Measurements from ENCODE around the gene RPLP2. TPM values are rescaled to one million over a fixed set of nuclear protein-coding genes. Genes with fewer than 3 reads are reported as not detected.

RPLP2 gene
- total RNA-seq, 1 experiment from 2014 or later: 2,582 TPM

- no peak for TF ChIP-seq ELF4 (CRISPR knock-in tag; IDR thresholded peaks at IDR 0.05; ENCODE audit: low read depth)
- no peak for TF ChIP-seq SMAD4 (CRISPR knock-in tag; IDR thresholded peaks at IDR 0.05)
- TF ChIP-seq NR2C2 (CRISPR knock-in tag; IDR thresholded peaks at IDR 0.05): no peak
- no peak for TF ChIP-seq IRF2 (CRISPR knock-in tag; IDR thresholded peaks at IDR 0.05; ENCODE audit: borderline replicate concordance, low read depth)
- TF ChIP-seq SMAD3 (CRISPR knock-in tag; IDR thresholded peaks at IDR 0.05; ENCODE audit: borderline replicate concordance): no peak
- no peak for TF ChIP-seq SP1 (CRISPR knock-in tag; conservative IDR thresholded peaks at IDR 0.05)
Observed at GRCh38 chr11:819943-820649, 10.3 kb downstream of the RPLP2 start (continued).

- no peaks in the 10 kb centered on the region for H3K9me3 Mint-ChIP-seq
- no peak for ATAC-seq
- POLR2A ChIA-PET: interaction anchor here (1.4 to 3.4 kb wide), 3 partner anchors 9 to 16 kb away, joined by 6 to 38 read pairs (median 18); partner anchors contain the start of genes CRACR2B and RPLP2
- CTCF ChIA-PET: interaction anchor here (0.6 to 2.7 kb wide), 6 partner anchors 12 to 101 kb away, joined by 3 to 6 read pairs (median 4); no protein-coding TSS in a partner anchor
- H3K36me3 Mint-ChIP-seq: no peaks in the 10 kb centered on the region
- H3K27me3 Mint-ChIP-seq (ENCODE audit: low read depth): no peaks in the 10 kb centered on the region; the same call in 1 of the 2 replicates
- H3K4me1 Mint-ChIP-seq: peaks cover 9% of the 10 kb centered on the region
- TF ChIP-seq ATF3 (CRISPR knock-in tag; conservative IDR thresholded peaks at IDR 0.05) (no peak), E2F4 (CRISPR knock-in tag; IDR thresholded peaks at IDR 0.05; ENCODE audit: borderline replicate concordance, low read depth) (no peak), NR2C2 (CRISPR knock-in tag; IDR thresholded peaks at IDR 0.05) (no peak), ZBTB43 (CRISPR knock-in tag; IDR thresholded peaks at IDR 0.05) (no peak), PREB (CRISPR knock-in tag; IDR thresholded peaks at IDR 0.05; ENCODE audit: borderline replicate concordance) (no peak), ZNF532 (CRISPR knock-in tag; IDR thresholded peaks at IDR 0.05; ENCODE audit: borderline replicate concordance) (no peak)
- no peak overlapping the region for H3K27ac Mint-ChIP-seq
- no peak for DNase-seq (ENCODE audit: low spot score)
- H3K4me3 Mint-ChIP-seq: peak overlapping the region; percentile 72
Observed at GRCh38 chr11:820655-821511, 11.1 kb downstream of the RPLP2 start.
